Kidney capillary endothelial cell (primary cell): Measurements from ENCODE around the gene CES1.
"Not testable (repeated sequence)": the region's sequence is repeated elsewhere in the genome, so short reads cannot be mapped to it uniquely, and the experiment has no call there.

Experiments
- DNase-seq: peaks from one replicate; pipeline ENCODE4 v3.0.0-alpha.2; 2018; ENCODE audit warnings: low spot score

Gene CES1

DNA sequence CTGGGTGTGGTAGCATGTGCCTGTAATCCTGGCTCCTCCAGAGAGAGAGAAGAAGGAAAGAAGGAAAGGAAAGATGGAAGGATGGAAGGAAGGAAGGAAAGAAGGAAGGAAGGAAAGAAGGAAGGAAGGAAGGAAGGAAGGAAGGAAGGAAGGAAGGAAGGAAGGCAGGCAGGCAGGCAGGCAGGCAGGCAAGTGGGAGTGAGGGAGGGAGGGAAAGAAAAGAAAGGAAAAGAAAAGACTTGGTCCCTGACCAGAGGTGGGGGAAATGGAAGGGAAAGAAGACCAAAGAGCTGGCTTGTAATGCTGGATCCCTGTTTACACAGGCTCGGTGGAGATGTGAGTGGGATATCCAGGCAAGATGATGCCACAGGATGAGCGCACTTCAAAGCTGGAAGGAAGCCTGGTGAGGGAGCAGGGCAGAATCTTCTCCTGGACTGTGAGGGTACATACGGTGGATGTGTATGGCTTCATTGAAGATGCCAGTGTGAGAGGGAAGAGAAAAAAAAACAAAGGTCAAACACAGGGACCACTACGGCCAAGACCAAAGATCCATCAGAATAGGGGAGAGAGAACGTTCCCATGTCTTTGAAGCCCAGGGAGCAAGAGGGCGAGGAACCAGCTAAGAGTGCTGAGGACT lies 2.1 kb downstream of the CES1 start:
- no peak for DNase-seq

DNA sequence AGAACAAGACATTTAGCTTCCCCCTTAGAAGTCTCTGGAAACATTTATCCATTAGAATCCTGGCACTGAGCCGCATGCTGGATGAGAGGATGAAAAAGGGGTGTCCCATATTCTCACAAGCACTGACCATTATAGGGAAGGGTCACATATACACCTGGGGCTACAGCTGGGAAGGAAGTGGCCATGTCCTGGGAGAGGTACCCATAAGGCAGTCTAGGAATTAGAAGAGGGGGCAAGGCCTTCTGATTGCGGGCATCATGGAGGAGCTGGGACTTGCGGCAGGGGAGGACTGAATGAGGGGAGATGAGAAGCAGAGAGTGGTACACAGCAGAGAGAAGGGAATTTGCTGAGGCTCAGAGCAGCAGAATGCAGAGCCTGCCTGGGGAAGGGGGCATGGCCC lies 3.7 kb downstream of the CES1 start:
- not testable (repeated sequence) for DNase-seq

DNA sequence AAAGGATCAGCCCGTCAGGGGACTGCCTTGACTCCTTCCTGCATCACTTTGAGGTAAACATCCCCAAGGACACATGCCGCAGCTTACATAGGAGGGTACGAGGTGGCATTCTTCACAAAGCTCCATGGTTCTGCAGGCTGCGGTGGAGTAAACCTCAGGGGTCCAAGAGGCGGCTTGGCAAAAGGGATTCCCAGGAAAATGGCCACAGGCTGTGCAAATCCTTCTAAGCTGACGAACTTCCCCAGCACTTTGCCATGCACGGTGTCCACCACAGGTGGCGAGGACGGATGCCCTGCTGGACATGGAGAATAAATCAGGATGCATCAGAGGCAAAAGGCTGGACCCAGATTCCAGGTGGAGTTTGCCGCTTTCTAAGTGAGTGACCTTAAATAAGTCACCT lies 4.2 kb downstream of the CES1 start:
- no peak for DNase-seq

DNA sequence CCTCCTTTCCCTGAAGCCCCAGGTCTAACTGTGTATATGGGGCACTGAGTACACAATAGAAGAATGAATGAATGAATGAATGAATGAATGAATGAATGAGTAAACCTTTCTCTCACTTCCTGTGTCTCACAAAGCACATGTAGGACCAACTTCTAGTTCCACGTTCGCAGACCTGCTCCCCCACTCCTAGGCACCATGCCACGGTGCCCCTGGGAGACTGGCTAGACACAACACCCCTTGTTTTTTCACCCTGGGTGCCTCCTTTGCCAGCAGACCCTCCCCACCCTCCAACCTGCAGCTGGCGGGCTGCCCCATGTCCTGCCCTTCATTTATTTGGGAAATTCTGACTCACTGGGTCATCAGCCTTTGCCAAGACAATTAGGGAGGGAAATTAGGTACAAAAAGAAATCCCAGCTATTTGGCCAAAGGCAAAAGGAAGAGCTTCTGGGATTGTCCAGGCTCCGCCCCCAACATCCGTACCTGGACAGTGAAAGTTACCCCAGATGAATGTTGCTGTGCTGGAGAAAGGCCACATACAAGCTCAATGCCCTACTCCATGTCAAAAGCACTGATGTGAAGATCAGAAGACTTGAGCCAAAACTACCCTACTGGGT lies 7.7 kb downstream of the CES1 start:
- DNase-seq: no peak

DNA sequence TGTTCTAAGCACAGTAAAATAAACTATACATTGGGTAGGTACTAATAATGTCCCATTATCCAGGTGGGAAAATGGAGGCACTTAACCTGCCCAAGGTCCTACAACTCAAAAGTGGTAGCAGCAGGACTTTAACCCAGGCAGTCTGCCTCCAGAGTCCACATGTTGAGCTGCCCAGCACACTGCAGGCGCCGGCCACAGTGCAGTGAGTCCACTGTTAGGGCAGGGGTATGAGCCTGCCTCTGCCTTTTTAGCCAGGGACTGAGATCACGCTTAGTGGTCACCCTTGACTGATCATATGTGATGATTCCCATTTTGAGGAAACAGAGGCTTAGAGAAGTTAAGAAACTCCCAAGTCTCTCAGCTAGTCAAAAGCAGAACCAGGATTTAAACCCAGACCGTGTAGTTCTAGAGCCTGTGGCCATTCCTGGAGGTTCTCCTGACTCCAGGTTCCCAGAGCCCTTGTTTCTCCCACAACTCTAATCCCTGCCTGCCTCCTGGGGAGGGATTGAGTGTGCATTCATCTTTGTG lies 8.4 kb downstream of the CES1 start:
- DNase-seq: no peak

DNA sequence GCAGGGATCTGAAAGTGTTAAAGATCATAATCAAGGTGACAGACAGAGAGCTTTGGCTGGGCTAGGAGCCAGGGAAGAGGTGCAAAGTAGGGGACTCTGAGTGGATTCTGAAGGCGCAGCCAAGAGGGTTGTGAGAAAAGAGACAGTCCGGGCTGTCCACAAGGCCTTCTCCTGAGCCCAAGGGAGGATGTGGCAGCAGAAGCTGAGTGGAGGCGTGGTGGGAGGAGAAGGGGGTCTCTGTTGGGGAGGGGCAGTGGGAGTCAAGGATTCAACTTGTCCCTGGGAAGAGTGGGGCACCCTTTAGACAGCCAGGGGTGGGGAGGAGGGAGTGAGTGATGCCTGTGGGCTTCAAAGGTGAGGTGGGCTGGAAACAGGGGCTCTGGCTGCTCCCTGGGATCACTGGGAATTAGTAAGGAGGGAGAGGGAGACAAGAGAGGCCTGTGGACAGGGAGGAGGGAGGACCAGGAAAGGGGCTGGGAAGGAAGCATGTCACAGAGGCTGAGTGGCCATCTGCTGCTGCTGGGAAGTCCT lies 10.6 kb downstream of the CES1 start:
- no peak for DNase-seq

DNA sequence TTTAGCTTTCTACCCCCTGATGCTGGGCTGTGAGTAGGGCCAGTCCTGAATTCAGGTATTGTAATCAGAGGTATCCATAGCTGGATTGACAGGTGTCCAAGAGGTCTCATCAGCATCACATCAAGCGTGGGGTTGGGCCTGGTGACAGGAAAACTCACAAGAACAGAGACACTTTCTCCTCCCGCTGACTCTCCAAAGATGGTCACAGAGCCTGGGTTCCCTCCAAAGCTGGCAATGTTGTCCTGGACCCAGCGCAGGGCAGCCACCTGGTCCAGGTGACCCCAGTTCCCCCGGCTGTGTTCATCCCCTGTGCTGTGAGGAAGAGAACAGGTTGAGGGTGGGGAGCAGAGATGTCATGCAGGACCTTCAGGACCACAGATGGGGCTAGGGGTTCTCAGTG lies 11.7 kb downstream of the CES1 start:
- no peak for DNase-seq

DNA sequence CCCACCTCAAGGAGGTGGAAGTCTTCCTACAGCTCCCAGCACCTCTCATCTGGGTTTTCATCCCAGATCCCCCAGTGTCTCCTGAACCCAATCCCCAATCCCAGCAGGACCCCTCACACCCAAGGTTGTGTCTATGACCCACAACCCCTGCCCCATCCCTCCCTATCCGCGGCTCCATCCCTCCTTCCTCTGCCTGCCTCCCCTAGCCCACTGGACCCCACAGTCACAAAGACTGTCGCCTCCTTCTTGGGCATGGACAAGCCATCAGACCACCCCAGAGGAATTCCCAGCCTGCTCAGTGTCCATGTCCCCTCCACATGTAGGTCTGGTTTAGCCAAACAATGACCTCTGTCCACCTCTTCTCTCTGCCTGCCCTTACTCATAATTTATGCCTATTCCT lies 12.3 kb downstream of the CES1 start:
- DNase-seq: no peak

DNA sequence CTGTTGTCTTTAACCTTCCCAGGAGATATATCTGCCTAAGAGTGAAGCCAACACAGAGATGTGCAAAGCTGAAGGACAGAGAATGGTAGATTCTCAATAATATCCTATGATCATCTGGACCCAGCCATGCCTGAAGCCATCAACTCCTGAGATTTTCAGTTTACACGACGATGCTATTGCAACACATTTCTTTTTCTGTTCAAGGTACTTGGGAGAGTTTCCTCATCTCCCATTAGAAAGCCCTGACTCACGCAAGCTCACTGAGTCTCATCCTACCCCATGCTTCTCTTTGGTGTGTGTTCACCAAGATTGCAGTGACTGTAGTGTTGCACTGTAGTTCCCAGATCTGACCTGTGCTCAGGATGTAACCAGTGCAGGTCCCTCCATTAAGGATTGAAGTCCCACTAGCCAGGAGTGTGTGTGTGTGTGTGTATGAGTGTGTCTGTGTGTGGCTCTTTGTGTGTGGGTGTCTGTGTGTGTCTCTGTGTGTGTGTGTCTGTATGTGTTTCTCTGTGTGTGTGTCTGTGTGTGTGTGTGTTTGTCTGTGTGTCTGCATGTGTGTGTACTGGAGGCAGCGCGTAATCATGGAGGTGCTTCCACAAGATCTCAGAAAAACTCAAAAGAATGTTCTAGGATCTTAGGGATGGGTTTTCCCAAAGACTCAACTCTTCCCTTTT lies 15.5 kb downstream of the CES1 start:
- no peak for DNase-seq

DNA sequence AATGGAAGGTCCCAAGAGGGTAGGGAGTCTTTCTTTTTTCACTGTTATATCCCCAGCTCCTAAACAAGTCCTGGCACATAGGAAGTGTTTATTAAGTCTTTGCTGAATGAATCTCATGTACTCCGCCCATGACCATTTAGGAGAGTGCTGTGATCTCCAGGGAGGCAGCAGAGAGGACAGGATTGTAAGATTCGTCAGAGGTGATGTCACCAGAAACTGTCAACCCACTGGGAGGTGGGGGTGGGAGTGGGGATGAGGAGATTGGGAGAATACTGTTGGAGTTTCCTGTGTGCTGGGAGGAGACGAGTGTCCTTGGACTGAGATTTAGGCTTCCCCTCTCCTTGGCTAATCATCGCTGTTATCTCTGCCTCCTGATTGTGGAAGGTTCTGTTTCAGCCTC lies 16.7 kb downstream of the CES1 start:
- DNase-seq: not testable (repeated sequence)

DNA sequence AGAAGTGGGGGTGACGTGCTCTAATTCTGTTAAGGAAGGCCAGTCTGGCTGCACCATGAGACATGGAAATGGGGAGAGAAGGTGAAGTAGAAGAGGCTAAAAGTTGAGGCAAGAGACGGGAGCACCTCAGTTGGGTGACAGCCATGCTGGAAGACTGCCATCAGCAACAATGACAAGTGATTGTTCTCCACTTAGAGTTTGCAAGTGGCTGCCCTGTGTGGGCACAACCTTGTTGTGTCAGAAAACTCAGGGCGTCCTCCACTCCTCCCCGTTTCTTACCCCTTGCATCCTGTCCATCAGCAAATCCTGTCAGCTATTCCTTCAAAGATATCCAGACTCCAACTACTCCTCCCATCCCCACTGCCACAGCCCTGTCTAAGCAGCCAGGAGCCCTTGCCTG lies 17.6 kb downstream of the CES1 start:
- DNase-seq: no peak

DNA sequence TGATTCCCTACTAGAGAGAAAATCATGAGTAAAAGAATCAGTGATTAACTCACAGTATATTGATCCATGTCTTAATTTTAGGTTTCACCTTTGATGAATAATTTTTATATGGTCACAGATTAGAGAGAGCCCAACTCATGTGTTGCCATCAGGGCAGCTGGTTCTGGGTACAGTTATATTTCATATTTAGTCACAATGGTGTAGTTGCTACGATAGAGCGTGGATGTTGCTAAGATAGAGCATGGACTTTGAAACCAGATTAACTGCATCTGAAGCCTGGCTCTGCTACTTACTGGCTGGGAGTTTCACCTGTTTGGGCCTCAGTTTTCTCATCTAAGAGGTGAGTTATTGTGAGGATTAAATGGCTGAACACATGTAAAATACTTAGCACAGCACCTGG lies 18.7 kb downstream of the CES1 start:
- not testable (repeated sequence) for DNase-seq

DNA sequence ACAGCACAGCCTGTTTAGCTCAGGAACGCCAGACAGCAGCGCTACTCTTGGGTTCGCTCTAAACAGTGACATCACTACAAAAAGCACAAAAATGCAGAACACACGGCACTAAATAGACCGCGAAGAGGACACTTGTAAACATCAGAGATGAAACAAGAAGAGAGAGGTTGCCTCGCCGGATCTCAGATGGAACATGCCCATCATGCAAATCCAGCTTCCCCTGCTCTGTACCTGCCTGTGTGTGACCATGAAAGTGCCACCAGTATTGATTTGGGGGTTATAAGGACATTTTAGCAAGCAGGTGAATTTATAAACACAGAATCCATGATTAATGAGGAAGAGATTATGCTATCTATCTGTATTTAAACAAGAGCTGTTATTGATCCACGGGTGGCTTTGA lies 19.2 kb downstream of the CES1 start:
- not testable (repeated sequence) for DNase-seq

DNA sequence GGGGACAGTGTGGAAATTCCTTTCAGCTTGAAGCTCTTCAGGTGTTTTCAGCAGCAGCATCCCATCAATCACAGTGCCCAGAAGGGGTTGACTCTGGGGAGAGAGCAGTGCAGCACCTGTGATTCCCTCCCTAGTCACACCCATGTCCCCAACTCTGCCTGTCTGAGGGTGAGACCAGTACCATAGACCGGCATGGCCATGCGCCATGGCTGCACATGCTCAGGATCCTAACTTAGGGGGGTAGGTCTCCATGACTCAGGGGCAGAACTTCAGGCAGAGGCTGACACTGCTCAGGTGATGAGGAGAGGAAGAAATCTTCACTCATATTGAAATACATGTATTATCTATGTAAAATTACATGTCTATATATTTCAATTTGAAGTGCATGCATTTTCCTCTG lies 19.9 kb downstream of the CES1 start:
- no peak for DNase-seq

DNA sequence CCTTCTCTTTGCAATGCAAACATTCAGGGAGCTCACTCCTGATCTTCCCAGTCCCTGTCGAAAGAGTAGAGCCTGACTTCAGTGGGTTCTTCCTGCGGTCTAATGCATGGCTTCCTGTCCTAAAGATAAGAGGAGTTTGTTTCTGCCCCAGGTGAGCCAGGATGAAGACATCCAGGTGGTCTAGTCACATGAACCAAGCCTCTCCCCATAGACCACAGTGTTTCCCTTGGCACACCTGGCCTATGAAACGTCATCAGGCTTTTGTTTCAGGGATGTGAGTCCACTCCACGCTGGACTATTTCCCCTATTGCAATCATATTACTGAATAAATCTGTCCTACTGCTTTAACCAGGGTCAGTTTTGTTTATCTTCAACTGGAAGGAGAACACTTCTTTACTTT lies 21.1 kb downstream of the CES1 start:
- no peak for DNase-seq

DNA sequence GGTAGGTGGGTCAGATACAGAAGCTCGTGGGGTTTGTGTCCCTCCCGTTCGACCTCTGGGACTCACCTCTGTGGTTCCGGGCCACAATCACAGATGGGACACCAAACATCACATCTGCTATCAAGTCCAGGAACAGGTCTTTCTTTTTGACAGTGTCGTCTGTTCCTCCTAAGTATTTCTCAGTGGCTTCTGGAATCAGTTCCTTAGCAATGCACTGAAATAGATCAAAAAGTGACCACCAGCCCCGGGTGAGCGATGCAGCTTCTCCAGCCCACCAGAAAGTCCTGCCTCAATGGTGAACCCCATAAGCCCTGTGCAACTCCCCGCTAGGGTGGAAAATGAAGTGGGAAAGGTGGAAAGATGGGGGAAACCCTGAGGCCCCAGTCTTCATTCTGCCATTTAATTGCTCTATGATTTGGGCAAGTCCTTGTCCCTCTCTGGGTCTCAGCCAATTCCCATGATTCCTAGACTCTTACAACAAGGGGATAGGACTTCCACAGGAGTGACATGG lies 22.4 kb downstream of the CES1 start:
- no peak for DNase-seq

DNA sequence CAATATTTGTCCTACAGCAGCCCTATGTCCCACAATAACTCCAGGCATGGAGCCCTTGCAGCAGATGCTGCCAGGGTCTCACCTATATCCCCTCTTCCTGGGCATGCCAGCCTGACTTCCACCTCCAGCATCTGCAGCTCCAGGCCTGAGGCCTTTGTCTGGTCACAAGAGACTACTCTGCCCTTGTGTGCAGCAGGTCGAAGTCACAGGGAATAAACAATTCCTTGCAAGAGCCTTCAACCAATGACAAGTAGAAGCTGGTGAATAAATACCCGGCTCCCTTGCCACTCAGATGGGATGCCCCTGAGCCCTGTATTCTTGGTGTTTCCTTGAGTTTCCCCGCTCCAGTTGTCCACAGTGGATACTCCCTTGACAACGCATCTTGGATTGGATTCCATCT lies 23.0 kb downstream of the CES1 start:
- DNase-seq: no peak

DNA sequence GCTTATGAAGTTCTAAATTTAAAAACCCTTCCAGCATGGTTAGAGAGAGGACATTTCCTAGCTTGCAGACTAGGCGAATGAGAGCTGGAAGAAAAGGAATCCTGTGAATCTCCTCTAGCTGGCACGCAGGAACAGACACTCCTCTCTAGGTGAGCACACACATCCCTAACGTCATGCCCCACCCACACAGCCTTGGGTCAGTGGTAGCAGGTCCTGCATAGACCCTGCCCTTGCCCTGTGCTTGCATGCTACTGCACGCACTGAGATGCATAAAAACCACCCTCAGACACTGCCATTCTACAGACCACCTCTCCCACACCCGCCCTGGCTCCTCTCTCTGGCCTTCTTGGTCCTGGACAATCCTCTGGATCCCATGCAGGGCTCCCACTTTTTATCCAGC lies 23.5 kb downstream of the CES1 start:
- no peak for DNase-seq

DNA sequence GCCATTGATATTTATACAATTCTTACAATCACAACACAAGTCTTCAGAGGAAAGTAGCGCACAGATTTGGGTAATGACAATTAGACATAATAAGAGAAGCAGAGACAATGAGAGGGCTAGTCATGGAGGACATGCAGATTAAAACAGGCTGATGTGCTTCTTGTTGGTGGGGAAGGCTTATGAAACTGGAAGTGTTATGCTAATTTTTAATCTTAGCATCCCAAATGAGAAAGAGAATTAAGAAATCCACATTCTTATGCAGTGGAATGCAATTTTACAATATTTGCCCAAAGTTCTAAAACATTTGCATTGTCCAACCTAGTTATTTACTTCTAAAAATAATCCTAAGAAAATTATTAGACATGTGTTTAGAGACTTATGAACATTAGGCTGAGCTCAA lies 24.6 kb downstream of the CES1 start:
- not testable (repeated sequence) for DNase-seq

DNA sequence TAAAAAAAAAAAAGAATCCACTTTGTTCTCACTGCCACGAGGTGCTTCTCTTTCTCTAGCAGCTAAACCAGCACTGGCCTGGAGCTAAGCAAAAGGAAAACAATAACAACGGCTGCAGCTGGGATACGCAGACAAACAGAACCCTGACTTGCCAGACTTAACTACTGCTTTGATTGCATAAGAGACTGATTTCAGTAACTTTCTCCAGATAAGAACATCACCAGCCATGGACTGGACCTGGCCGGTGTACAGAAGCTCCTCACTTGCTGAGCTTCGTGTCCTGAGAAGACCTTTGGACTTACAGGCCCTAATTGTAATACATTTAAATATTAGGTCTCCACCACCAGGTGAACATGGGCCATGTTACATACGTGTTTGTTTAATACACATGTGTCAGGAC lies 27.8 kb downstream of the CES1 start:
- not testable (repeated sequence) for DNase-seq

DNA sequence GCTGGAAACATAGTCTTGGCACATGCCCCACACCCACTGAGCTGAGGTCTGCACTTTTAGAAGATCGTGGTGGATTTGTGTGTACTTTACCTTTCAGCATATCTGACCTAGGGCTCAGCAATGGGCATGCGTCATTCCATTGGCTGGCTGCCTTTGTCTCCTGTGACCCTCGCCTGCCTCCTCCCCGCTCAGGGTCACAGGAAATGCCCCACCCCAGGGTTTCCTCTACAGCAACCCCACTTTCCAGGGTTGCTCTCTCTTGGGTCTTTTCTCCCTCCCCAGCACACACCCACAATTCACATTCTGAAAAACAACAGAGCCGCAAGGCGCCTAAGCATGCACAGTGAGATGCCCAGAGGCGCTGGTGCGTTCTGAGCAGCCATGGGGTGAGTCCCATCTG lies 29.2 kb downstream of the CES1 start:
- not testable (repeated sequence) for DNase-seq

DNA sequence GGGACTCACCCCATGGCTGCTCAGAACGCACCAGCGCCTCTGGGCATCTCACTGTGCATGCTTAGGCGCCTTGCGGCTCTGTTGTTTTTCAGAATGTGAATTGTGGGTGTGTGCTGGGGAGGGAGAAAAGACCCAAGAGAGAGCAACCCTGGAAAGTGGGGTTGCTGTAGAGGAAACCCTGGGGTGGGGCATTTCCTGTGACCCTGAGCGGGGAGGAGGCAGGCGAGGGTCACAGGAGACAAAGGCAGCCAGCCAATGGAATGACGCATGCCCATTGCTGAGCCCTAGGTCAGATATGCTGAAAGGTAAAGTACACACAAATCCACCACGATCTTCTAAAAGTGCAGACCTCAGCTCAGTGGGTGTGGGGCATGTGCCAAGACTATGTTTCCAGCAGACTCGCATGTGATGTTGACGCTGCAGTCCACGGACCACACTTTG lies 39.9 kb downstream of the CES1 start:
- not testable (repeated sequence) for DNase-seq

DNA sequence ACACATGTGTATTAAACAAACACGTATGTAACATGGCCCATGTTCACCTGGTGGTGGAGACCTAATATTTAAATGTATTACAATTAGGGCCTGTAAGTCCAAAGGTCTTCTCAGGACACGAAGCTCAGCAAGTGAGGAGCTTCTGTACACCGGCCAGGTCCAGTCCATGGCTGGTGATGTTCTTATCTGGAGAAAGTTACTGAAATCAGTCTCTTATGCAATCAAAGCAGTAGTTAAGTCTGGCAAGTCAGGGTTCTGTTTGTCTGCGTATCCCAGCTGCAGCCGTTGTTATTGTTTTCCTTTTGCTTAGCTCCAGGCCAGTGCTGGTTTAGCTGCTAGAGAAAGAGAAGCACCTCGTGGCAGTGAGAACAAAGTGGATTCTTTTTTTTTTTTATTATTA lies 41.4 kb downstream of the CES1 start:
- not testable (repeated sequence) for DNase-seq
